ENCODE data around the gene APC2.
"Not testable (repeated sequence)": the region's sequence is repeated elsewhere in the genome, so short reads cannot be mapped to it uniquely, and the experiment has no call there.

The APC2 gene

GRCh38 chr19:1468821-1469254 is 18.9 kb downstream of the APC2 start:
- no peak for DNase-seq

DNA sequence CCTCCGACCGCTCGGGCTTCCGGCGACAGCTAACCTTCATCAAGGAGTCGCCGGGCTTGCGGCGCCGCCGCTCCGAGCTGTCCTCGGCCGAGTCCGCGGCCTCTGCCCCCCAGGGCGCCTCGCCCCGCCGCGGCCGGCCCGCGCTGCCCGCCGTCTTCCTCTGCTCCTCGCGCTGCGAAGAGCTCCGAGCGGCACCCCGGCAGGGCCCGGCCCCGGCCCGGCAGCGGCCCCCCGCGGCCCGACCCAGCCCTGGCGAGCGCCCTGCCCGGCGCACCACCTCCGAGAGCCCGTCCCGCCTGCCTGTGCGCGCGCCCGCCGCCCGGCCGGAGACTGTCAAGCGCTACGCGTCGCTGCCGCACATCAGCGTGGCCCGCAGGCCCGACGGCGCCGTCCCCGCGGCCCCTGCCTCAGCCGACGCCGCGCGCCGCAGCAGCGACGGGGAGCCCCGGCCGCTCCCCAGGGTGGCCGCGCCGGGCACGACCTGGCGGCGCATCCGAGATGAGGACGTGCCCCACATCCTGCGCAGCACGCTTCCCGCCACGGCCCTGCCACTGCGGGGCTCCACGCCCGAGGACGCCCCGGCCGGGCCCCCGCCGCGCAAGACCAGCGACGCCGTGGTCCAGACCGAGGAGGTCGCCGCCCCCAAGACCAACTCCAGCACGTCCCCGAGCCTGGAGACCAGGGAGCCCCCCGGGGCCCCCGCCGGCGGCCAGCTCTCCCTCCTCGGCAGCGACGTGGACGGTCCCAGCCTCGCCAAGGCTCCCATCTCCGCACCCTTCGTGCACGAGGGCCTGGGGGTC is 19.5 kb downstream of the APC2 start:
- DNase-seq = no peak

GRCh38 chr19:1470055-1470304 is 20.1 kb downstream of the APC2 start:
- DNase-seq = no peak

DNA sequence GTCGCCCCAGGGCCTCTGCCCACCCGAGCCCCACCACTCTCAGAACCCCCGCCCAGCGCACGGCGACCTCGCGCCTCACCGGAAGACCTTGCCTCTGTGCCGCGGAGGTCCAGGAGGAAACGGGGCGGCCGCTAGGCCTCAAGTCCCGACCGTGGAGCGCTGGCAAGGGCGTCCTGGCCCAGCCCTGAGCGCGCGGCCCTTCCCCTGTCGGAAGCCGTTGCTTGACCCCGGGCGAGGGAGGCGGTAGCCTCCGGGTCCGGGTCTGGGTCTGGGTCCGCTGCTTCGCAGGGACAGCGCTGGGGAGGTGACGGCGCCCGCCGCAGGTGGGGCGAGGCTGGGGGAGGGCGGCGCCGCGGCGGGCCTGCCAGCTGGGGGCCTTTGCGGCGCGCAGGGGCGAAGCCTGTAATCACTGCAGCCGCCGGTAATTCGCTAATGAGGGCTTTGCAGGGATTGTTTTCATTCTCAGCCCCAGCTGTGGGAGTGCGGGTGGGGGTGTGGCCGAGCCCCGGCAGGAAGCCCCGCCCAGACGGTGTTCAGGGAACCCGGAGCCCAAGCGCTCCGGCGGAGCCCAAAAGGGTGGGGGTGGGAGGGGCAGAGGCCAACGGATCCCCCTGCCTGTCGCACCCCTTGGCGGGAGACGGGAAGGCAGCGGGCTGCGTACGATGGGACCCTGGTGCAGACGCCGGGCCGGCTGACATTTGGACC is 20.5 kb downstream of the APC2 start:
- DNase-seq = peak; percentile 45

DNA sequence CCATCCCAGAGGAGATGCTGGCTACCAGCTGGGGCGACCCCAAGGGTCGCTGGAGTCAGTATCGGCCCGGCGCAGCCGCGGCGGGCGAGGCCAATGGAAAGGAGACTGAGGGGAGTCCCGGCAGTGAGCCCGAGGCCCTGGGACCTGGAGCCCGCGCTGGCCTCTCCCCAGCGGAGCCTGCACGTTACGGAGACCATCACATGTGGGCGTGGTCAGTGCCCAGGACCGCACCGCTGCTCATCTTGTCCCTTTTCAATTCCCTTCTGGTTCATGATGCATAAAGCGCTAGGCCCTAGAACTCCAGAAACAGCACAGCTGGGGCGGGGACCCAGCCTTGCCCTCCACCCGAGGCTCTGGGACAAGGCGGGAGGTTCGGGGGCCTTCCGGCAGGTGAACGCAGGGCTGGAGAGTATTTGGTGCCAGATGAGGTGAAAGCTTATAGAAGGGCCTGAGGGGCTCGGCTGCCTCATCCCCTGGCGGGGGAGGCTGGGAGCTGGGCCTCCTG is 21.1 kb downstream of the APC2 start:
- DNase-seq = peak; percentile 32

- DNase-seq = no peak
These were observed 21.7 kb downstream of the APC2 start for GRCh38 chr19:1471515-1472160.

GRCh38 chr19:1472231-1473084 is 22.5 kb downstream of the APC2 start:
- no peak for DNase-seq

GRCh38 chr19:1473085-1473851 is 23.3 kb downstream of the APC2 start:
- no peak for DNase-seq

GRCh38 chr19:1474011-1474764 is 24.3 kb downstream of the APC2 start:
- DNase-seq = no peak

DNA sequence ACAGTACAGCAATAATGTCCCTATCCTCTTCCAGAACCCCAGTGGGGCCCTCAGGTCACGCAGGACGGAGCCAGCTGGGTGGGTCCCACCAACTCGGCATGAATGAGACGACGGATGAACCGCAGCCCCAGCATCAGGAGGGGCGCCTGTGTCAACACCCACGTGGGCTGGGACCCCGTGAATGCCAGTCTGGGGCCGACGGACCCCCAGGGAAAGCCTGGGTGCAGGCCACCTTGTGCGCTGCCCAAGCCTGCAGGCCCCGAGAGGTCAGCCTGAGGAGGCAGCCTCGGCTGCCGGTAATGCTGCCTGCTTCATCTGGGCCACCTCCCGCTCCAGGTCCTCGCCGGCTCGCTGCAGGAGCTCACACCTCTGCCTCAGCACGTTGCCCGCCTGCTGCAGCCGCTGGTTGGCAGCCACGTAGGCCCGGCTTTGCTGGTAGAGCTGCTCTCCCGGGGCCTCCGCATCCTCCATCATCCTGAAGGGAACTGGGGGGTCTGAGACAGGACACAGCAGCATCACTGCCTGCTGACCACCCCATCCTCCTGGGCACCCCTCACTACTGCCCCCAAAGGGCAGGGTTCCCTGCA is 24.9 kb downstream of the APC2 start:
- DNase-seq = no peak

DNA sequence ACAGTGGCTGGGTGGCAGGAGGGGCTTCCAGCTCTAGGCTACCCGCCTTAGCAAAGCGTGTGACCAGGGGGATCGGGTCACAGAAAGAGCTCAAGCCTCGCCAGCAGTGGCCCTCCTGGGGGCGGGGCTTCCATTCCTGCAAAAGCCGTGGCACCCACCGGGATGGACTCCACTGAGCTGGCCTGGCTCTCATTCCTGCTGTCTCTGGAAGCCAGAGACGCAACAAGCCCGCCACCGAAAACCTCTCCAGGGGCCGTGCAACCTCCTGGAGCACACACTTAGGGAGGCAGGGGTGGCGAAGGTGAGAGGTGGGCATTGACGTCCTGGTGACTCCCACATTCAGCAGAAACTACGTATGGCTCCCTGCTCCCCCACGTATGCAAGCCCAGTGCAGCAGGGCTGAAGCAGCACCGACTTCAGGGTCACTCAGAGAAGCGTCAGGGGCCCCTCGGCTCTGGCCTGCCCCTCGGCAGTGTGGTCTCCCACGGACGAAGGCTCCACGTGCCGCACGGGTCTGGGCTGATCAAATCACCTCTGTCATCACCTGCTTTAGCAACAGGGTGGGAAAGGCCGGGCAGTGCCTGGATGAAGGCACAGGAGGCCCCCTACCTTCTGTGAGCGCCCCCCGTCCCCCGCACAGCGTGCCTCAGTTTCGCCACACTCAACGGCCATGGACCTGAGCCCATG is 26.0 kb downstream of the APC2 start:
- DNase-seq = no peak

- not testable (repeated sequence) for DNase-seq
These were observed 27.1 kb downstream of the APC2 start for GRCh38 chr19:1477056-1477455.

DNA sequence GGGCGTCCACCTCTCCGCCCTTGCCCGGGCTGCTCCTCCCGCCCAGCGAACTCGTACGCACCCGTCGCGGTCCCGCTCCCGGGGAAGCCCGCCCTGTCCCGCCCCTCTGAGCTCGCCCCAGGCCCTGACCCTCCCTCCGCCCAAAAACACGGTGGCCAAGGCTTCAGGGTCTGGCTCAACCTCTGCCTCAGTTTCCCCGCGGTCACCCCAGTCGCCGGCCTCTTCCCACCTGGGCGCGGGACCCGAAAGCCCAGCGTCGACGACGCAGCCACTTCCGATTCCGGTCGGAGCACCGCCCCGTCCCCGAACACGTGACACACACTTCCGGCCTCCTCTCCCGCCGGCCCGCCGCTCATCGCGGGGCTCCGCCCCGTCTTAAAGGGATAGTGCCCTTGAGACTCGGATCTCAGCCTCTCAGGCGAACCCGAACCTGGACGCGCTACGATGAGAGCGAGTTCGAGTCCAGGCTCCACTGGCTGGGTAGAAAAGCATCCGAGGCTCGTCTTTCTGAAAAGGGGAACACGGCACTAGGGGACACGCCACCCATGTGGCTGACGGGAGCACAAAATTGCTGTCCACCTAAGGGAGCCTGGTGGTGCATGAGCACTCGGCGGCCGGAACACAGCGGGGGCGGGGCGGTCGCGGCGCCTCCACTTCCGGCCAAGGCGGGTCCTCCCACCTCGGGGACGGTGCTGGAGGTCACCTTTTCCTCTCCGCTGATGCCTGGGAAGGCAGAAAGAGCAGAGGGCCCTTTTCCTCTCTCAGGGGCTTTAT is 29.2 kb downstream of the APC2 start, which contains the start of gene C19orf25:
TSS of gene C19orf25 (minus strand) at position 282 of the 774 bp plus-strand sequence. CDS start 312 bp downstream, outside the sequence.
- DNase-seq = peak; percentile 67

- DNase-seq = no peak
These were observed 31.4 kb downstream of the APC2 start for GRCh38 chr19:1481224-1481892.

DNA sequence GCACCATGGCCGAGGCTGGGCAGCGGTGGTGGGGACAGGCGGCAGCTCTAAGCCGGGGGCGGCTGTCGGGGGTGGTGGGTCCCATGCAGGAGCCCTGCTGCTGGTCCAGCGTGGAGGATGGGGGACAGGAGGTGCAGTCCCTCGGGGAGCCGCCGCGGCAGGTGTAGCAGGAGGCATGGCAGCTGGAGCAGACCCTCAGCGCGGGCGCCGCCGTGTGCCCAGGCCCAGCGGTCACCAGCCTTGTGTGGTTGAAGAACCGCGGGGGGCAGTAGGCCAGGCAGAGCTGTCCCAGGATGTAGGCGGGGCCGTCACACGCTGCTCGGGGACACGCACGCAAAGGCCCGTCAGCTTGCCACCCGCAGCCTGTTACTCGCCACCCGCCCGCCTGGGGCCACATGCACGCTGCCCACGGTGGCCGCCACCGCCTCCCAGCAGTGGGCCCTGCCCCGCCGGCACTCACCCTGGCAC is 32.0 kb downstream of the APC2 start:
- no peak for DNase-seq

DNA sequence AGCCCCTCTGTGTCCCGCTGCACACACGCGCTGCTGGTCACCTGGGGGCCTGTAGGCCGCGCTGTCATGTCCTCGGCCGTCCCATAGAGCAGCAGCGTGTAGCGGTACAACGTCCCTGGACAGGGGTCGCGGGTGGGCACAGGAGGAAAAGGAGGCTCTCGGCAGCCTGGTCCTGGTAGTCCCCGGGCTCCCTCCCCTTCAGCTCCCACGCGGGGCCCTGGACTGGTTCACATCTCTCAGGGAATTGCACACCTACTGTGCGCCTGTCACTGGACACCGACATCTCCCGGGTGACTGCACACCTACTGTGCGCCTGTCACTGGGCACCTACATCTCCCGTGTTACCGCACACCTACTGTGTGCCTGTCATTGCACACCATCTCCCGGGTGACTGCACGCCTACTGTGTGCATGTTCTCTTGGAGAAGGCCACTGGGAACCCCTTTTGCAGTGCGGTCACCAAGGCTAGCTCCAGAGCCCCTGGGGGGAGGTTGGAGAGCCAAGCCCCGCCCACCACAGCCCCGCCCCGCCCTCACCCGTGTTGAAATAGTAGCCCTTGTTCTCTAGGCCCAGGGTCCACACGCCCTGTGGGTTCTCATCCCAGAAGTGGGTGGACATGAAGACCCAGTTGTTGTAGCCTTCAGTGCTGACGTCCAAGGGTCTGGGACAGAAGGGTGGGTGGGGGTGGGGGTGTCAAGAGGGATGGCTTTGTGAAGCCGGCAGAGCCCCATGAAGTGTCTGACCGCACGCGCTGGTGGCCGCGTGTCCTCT is 32.6 kb downstream of the APC2 start:
- DNase-seq = no peak

DNA sequence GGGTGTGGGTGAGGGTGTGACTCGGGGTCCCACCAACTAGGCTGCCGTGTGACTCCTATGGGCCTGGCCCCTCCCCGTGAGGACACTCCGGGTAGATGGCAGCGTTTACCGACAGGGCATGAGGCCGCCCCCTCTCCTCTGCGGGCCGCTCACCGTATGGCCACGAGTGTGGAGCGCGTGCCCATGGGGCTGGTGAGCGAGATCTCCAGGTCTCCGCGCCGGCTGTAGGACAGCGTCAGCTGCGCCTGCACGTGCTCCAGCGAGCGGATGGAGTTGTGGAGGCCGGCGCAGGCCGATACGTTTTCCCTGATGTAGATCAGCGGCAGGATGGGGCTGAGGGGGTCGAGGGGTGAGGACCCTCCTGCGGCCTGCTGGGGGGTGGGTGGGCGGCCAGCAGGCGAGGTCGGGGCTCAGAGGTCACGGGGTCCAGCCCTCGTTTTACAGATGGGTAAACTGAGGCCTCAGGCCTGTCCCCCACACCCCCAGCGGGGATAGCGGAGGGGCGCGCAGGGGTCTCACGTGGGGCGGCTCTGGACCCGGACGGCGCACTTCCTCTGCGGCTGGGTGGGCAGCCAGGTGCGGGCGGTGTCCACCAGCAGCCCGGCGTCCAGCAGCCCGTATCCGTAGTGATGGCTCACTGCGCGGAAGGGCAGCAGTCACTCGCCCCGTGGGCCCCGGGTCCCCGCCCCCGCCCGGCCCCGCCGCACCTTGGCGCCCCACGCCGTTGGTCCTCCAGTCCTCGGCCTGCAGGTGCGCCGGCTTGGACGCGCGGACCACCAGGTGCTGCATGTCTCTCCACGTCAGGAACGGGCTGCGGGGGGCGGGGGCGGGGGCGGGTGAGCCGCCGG is 33.4 kb downstream of the APC2 start:
- DNase-seq = no peak
